Gastroesophageal sphincter (tissue), 4 donors: Measurements from ENCODE around the gene B4GALT2. TPM values are rescaled to one million over a fixed set of nuclear protein-coding genes. Genes with fewer than 3 reads are reported as not detected.

Source experiments
- ATAC-seq: fragments of 150-250 bp; one replicate; pipeline ENCODE4 v1.9.1; 2016; ENCODE audit warnings: mild to moderate bottlenecking, moderate library complexity
- H3K27ac ChIP-seq, 4 donors: fragments of 200-600 bp; sonication (generic) in 3 of 4; 1 replicate in 3 of 4; 2 replicates in 1 of 4; pipeline ENCODE4 v1.5.1; 2016 to 2019
- H3K27me3 ChIP-seq: fragments of 200-600 bp; sonication (generic); one replicate; pipeline ENCODE4 v1.5.1; 2019
- H3K36me3 ChIP-seq, 2 donors: fragments of 200-600 bp; sonication (generic); one replicate each; pipeline ENCODE4 v1.5.1; 2019; ENCODE audit warnings: control low read depth in 1 of 2
- H3K4me1 ChIP-seq, 3 donors: fragments of 200-600 bp; sonication (generic); 1 replicate in 2 of 3; 2 replicates in 1 of 3; pipeline ENCODE4 v1.5.1; 2016 to 2019; ENCODE audit warnings: control low read depth in 2 of 3
- H3K4me3 ChIP-seq, 2 donors: fragments of 200-600 bp; sonication (generic); one replicate each; pipeline ENCODE4 v1.5.1; 2019; ENCODE audit warnings: mild to moderate bottlenecking in 1 of 2, moderate library complexity in 1 of 2
- H3K9me3 ChIP-seq, 3 donors: fragments of 200-600 bp; sonication (generic); one replicate each; pipeline ENCODE4 v1.5.1; 2017 to 2019; ENCODE audit warnings: control low read depth in 2 of 3
- CTCF ChIP-seq, 4 experiments: fragments of 200-600 bp in 2 of 4; fragments of 450-650 bp in 2 of 4; sonication (generic) in 1 of 4; IDR thresholded peaks; one replicate each; pipeline ENCODE4 v1.5.1; 2017 to 2019; ENCODE audit warnings: antibody characterized with exemption in 4 of 4, mild to moderate bottlenecking in 2 of 4, moderate library complexity in 2 of 4
- EP300 ChIP-seq: sonication (generic); formaldehyde crosslinking; IDR thresholded peaks from one replicate; pipeline ENCODE4 v1.6.1; 2017; ENCODE audit warnings: antibody characterized with exemption, mild to moderate bottlenecking
- POLR2A ChIP-seq, 2 donors: fragments of 450-650 bp; IDR thresholded peaks; one replicate each; pipeline ENCODE4 v1.6.1; 2017; ENCODE audit warnings: antibody characterized with exemption in 2 of 2, mild to moderate bottlenecking in 2 of 2, moderate library complexity in 1 of 2
- POLR2AphosphoS5 ChIP-seq: sonication (generic); formaldehyde crosslinking; IDR thresholded peaks from one replicate; pipeline ENCODE4 v1.6.1; 2017; ENCODE audit warnings: antibody characterized with exemption
- WGBS, 2 donors: methylation state at CpG; one replicate each; pipeline ENCODE4 v1.1.5; 2018; ENCODE audit warnings: low coverage in 1 of 2; 5-methylcytosine and 5-hydroxymethylcytosine counted together
- total RNA-seq, 4 donors: library from RNA; depleted of rRNA; stranded (reverse); fragments of >200 nt; gene quantifications; one replicate each; pipeline ENCODE4 v1.1.0, GENCODE V29; 2016

B4GALT2 gene
- total RNA-seq, 4 donors from 2014 or later = 34.4 to 129 (median 37.6) TPM

GRCh38 chr1:43935711-43936427, 43.1 kb upstream of the B4GALT2 start:
- H3K27me3 ChIP-seq = peaks cover 12% of the 10 kb centered on the region
- H3K36me3 ChIP-seq = peaks cover 0 to 4% of the 10 kb centered on the region in 2 donors
- peaks cover 0 to 43% (median 20%) of the 10 kb centered on the region in 3 donors for H3K4me1 ChIP-seq
- H3K4me3 ChIP-seq = peak overlapping the region; percentile 25 to 58
- H3K27ac ChIP-seq = peak overlapping the region in 3 of 4 donors; percentile 15 to 71 (median 63)
- ATAC-seq = peak; percentile 5
- TF ChIP-seq CTCF (IDR thresholded peaks at IDR 0.05) (no peak), EP300 (no peak), POLR2AphosphoS5 (no peak), POLR2A (IDR thresholded peaks at IDR 0.05) (no peak)
- WGBS, 2 donors = 7% methylated on average over 3 of the region's 48 CpGs; no CpG with 5 or more reads in 1 of the 2 donors
- no peaks in the 10 kb centered on the region for H3K9me3 ChIP-seq

GRCh38 chr1:43936431-43937151, 42.4 kb upstream of the B4GALT2 start:
- H3K4me1 ChIP-seq = peaks cover 0 to 43% (median 20%) of the 10 kb centered on the region in 3 donors
- H3K27ac ChIP-seq = peak overlapping the region in 3 of 4 donors; percentile 50 to 63 (median 51)
- ATAC-seq = peak; percentile 60
- no peaks in the 10 kb centered on the region for H3K9me3 ChIP-seq
- no peak for TF ChIP-seq EP300
- peak in 1 of 2 donors; percentile 8 for TF ChIP-seq POLR2A (IDR thresholded peaks at IDR 0.05)
- TF ChIP-seq CTCF (IDR thresholded peaks at IDR 0.05) = peak in 2 of 4 experiments; percentile 24
- TF ChIP-seq POLR2AphosphoS5 = no peak
- H3K27me3 ChIP-seq = peaks cover 12% of the 10 kb centered on the region
- H3K36me3 ChIP-seq = no peaks in the 10 kb centered on the region
- H3K4me3 ChIP-seq = peak overlapping the region; percentile 3 to 58
- 93% methylated on average over 3 of the region's 56 CpGs; no CpG with 5 or more reads in 1 of the 2 donors for WGBS, 2 donors

- ATAC-seq = no peak
- H3K27ac ChIP-seq = peak overlapping the region in 1 of 4 donors; percentile 63
- H3K27me3 ChIP-seq = peaks cover 12% of the 10 kb centered on the region
- no peaks in the 10 kb centered on the region for H3K9me3 ChIP-seq
- H3K36me3 ChIP-seq = no peaks in the 10 kb centered on the region
- 90% methylated on average over 3 of the region's 8 CpGs; no CpG with 5 or more reads in 1 of the 2 donors for WGBS, 2 donors
- H3K4me1 ChIP-seq = peaks cover 0 to 43% (median 20%) of the 10 kb centered on the region in 3 donors
- no peak for TF ChIP-seq CTCF (IDR thresholded peaks at IDR 0.05)
- no peak for TF ChIP-seq EP300
- no peak for TF ChIP-seq POLR2AphosphoS5
- no peak for TF ChIP-seq POLR2A (IDR thresholded peaks at IDR 0.05)
- no peak overlapping the region for H3K4me3 ChIP-seq
Measured at GRCh38 chr1:43937179-43937865, 41.7 kb upstream of the B4GALT2 start.

GRCh38 chr1:43938383-43938782, 40.6 kb upstream of the B4GALT2 start:
- Histone ChIP-seq H3K4me1 (peaks cover 0 to 35% (median 16%) of the 10 kb centered on the region in 3 donors), H3K4me3 (no peak overlapping the region), H3K27me3 (peaks cover 12% of the 10 kb centered on the region), H3K27ac (no peak overlapping the region), H3K36me3 (no peaks in the 10 kb centered on the region), H3K9me3 (no peaks in the 10 kb centered on the region)
- no peak for ATAC-seq
- TF ChIP-seq POLR2AphosphoS5 (no peak), CTCF (IDR thresholded peaks at IDR 0.05) (no peak)
- WGBS, 2 donors = 82% methylated on average over 4 of the region's 10 CpGs; no CpG with 5 or more reads in 1 of the 2 donors
